D341Med (cell line): ENCODE data around the gene LIPA.
"Not testable (repeated sequence)": the region's sequence is repeated elsewhere in the genome, so short reads cannot be mapped to it uniquely, and the experiment has no call there.

Experiments used
- DNase-seq: peaks from one replicate; pipeline ENCODE4 v3.0.0; 2012; ENCODE audit warnings: low spot score

The LIPA gene

GRCh38 chr10:89270153-89270483 lies 18.5 kb upstream of the LIPA start:
- no peak for DNase-seq

- DNase-seq, result no peak
These were observed 18.0 kb upstream of the LIPA start for GRCh38 chr10:89269433-89270152.

GRCh38 chr10:89266721-89267453 lies 15.3 kb upstream of the LIPA start:
- DNase-seq, result no peak

- no peak for DNase-seq
These were observed 12.0 kb upstream of the LIPA start for GRCh38 chr10:89263531-89263930.

- no peak for DNase-seq
These were observed 11.5 kb upstream of the LIPA start for GRCh38 chr10:89263091-89263490.

GRCh38 chr10:89262086-89263051 lies 10.8 kb upstream of the LIPA start:
- DNase-seq, result no peak

GRCh38 chr10:89258881-89259280 lies 7.3 kb upstream of the LIPA start:
- no peak for DNase-seq

GRCh38 chr10:89257581-89257980 lies 6.0 kb upstream of the LIPA start:
- DNase-seq, result no peak

- DNase-seq, result no peak
These were observed 5.4 kb upstream of the LIPA start for GRCh38 chr10:89256962-89257361.

GRCh38 chr10:89256340-89256739 lies 4.8 kb upstream of the LIPA start:
- no peak for DNase-seq

- DNase-seq, result no peak
These were observed 4.2 kb upstream of the LIPA start for GRCh38 chr10:89255793-89256192.

- DNase-seq, result not testable (repeated sequence)
These were observed 3.6 kb upstream of the LIPA start for GRCh38 chr10:89255091-89255579.

- no peak for DNase-seq
These were observed 630 bp upstream of the LIPA start for GRCh38 chr10:89252225-89252585.

GRCh38 chr10:89250865-89251408 lies 638 bp downstream of the LIPA start:
- no peak for DNase-seq

- DNase-seq, result no peak
These were observed 2.6 kb downstream of the LIPA start for GRCh38 chr10:89248990-89249389.

GRCh38 chr10:89247623-89248022 lies 4.0 kb downstream of the LIPA start:
- DNase-seq, result not testable (repeated sequence)

- no peak for DNase-seq
These were observed 5.8 kb downstream of the LIPA start for GRCh38 chr10:89245802-89246201.

- no peak for DNase-seq
These were observed 8.6 kb downstream of the LIPA start for GRCh38 chr10:89242840-89243568.

- DNase-seq, result no peak
These were observed 9.3 kb downstream of the LIPA start for GRCh38 chr10:89242345-89242684.

- no peak for DNase-seq
These were observed 9.9 kb downstream of the LIPA start for GRCh38 chr10:89241486-89242344.

- DNase-seq, result no peak
These were observed 10.5 kb downstream of the LIPA start for GRCh38 chr10:89241026-89241425.
